GM18858 (cell line): ENCODE measurements around the gene FOSB.
"Not testable (repeated sequence)": the region's sequence is repeated elsewhere in the genome, so short reads cannot be mapped to it uniquely, and the experiment has no call there.

ENCODE experiments used
- ATAC-seq: cut with Tn5 transposase; IDR thresholded peaks from one replicate; pipeline ENCODE4 v1.9.1; 2021; ENCODE audit not compliant: unreplicated experiment

FOSB gene

GRCh38 chr19:45503909-45504308 lies 36.1 kb downstream of the FOSB start:
- ATAC-seq, result no peak

- ATAC-seq, result no peak
Measured at GRCh38 chr19:45505151-45505995, 37.6 kb downstream of the FOSB start.

DNA sequence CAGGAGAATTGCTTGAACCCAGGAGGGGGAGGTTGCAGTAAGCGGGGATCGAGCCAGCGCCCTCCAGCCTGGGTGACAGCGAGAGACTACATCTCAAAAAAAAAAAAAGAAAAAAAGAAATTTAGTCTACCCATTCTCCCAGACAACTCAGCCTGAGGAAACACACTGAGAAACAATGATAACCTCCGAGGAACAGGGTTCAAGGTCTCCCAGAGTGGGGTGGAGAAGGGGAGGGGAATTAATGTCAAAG lies 38.1 kb downstream of the FOSB start:
- no peak for ATAC-seq

- ATAC-seq, result no peak
Measured at GRCh38 chr19:45506246-45506988, 38.6 kb downstream of the FOSB start.

DNA sequence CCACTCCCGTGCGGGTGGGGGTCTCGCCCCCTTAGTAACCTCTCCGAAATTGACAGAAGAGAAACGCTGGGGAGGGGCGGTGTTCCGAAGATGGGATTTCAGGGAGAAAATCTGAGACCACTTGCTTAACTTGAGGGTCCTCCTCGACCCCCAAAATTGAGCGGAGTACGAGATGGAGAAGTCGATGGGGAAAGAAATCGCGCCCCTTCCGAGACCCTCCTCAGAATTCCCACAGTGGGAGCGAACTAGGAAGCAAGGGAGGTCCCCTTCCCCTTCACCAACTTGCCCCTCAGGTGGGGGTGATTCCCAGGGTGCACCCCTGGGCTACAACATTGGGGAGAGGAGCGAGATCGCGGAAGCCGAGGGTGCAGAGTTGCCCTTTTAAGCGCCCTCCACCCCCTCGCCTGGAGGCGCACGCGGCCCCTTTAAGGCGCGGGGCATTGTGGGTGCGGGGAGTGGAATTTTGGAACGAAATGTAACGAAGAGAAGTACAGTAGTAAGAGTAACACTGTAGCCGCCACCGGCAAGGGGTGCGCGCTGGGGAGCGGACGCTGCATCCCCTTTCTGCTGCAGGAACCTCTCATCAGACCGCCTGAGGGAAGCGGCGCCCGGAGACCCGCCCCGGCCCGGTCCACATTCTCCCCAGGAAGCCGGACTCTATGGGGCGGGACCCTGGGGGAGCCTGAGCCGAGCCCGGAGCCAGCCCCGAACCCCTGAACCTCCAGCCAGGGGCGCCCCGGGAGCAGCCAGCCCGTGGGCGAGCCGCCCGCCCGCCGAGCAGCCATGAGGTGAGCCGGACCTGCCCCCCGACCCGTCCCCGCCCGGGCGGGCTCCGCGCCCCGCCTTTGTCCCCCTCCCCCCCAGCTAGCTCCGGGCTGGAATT lies 39.4 kb downstream of the FOSB start, which contains the start of gene VASP:
TSS of gene VASP (plus strand) at position 491 of the 883 bp plus-strand sequence. CDS start at position 784, 293 bp downstream.
- ATAC-seq, result peak; percentile 40

GRCh38 chr19:45507872-45508416 lies 40.1 kb downstream of the FOSB start:
- ATAC-seq, result no peak

DNA sequence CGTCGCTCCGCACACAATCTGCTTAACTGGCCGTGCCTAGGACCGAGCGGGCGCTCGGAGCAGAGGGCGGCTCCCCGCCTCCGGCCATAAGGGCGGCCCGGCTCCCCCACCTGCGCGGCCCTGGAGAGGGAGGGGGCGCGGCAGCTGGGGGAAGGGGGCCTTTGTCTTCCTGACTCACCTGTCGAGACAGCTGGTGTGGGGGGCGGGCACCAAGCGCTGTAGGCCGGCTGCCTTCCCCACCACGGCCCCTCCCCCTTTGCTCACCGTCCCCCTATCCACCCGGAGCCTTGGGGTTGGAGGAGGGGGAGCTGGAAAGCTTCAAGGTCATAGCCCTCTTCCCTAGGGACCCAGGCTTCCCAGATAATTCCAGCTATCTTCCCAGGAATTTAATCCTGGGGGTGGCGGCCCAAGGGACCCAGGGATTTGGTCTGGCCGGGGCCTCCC lies 40.6 kb downstream of the FOSB start:
- no peak for ATAC-seq

DNA sequence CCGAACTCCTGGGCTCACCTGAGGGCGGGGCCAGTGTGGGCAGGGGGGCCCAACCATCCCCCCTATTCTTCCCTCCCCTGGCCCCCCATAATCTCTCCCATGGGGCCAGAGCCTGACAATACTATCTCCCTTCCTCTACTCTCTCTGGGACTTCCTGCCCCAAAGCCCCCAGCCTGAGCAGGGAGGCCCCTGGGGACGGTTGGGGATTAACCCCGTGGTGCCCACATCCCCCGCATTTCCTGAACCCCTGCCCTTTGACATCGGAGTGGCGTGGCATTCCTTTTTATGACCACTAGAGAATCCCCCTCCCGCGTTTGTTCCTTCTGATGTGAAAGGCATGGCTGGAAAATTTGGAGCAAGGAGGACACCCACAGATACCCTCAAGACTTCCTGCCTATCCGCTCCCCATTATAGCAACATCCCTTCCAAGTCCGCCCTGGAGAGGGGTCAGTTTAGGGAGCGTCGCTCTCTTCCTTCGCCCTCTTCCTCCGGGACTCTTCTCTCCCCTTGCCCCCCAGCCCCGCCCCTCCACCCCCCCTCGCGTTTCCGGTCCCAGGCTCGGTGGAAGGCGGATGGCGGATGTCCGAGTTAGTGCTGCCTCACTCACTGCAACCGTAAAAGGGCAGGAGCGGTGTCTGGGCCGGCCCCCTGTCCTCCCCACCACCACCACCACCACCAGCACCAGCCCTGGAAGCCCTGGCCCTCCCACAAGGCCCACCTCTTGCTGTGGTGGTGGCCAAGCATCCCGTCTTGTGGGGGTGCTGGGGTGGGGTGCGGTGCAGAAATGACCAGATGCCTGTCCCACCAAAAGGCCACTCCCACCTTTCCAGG lies 41.3 kb downstream of the FOSB start:
- no peak for ATAC-seq

- no peak for ATAC-seq
Measured at GRCh38 chr19:45509692-45510015, 41.9 kb downstream of the FOSB start.

DNA sequence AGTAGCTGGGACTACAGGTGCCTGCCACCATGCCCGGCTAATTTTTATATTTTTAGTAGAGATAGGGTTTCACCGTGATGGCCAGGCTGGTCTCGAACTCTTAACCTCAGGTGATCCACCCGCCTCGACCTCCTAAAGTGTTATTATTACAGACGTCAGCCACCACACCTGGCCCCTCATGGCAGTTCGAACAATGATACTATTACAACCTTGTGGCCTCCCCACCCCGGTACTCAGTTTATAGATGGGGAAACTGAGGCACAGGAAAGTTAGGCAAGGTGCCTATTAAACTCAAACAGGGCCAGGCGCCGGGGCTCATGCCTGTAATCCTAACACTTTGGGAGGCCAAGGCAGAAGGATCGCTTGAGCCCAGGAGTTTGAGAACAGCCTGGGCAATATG lies 42.6 kb downstream of the FOSB start:
- ATAC-seq, result not testable (repeated sequence)

DNA sequence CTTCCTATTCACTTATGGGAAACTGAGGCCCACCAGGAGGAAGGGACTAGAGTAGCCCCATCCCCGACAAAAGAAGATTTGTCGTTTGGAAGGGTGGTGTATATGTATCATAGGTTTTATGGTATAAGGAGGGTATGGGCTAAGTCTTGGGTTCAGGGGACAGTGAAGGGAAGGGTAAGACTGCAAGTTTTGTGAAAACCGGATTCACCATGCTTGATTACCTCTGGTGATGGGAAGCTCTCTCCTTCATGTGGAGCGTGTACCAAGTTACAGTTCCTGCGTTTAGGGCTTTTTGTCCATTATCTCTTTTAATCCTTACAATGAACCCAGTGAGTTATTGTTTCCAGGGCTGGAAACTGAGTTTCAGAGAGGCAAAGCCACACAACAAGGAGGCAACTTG lies 43.3 kb downstream of the FOSB start:
- ATAC-seq, result no peak

- no peak for ATAC-seq
Measured at GRCh38 chr19:45512881-45513483, 45.2 kb downstream of the FOSB start.

GRCh38 chr19:45514376-45515051 lies 46.7 kb downstream of the FOSB start:
- ATAC-seq, result no peak

DNA sequence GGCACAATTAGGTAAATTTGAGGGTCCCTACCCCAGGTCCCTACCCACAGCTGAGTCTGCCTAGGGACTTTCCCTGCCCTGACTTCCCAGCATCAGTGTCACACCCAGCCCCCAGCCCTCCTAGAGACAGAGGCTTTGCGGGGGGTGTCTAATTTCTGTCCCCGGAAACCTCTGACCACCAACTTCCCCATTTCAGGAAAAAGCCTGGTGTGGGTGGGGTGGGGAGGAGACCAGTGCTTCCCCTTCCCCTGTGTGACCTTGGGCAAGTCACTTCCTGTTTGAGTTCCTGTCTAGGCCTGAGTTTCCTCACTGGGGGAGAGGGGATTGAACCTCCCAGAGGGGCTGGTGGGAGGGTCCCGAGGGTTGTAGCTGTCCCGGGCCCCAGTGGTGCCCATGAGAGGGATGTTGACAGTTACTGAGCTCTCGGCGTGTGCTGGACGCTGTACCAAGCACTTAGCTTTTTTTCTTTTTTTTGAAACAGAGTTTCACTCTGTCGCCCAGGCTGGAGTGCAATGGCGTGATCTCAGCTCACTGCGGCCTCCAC lies 47.4 kb downstream of the FOSB start:
- no peak for ATAC-seq

DNA sequence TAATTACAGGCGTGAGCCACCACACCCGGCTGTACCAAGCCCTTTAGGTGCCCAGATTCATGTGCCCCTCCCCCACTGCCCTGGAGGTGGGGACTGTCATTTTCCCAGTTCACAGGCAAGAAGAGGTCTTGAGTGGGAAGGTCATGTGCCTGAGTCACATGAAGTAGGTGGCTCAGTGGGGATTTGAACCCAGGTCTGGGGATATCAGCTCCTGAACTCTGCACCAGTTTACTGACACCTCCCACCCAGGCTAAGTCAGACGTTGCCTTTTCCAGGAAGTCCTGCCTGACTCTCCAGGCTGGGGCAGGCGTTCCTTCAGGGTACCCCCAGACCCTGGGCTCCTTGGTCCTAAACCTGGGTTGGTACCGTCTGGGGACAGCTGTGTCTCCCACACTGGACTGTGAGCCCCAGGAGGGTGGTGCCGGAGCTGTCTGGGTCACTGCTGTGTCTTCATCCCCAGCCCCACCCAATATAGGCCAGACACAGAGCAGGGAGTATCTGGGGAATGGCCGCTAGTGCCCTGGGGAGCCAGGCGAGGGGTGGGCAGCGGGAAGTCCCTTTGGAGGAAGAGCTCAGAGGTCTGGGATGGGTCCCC lies 48.1 kb downstream of the FOSB start:
- ATAC-seq, result no peak

DNA sequence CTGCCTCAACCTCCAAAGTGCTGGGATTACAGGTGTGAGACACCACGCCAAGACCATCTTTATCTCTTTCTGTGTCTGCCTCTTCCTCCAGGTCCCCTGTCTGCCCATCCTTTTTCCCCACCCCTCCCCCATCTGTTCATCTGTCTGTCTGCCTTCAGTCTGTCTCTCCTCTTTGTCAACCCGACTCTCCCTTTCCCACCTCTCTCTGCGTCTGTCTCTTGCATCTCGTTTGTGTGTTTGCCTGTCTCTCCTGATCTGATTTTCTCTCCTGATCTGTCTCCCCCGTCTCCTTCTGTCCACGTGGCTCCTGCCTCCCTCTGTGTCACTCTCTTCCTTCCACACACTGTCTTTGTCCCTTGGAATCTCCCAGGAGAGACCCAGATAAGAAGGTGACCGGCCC lies 49.4 kb downstream of the FOSB start:
- no peak for ATAC-seq

DNA sequence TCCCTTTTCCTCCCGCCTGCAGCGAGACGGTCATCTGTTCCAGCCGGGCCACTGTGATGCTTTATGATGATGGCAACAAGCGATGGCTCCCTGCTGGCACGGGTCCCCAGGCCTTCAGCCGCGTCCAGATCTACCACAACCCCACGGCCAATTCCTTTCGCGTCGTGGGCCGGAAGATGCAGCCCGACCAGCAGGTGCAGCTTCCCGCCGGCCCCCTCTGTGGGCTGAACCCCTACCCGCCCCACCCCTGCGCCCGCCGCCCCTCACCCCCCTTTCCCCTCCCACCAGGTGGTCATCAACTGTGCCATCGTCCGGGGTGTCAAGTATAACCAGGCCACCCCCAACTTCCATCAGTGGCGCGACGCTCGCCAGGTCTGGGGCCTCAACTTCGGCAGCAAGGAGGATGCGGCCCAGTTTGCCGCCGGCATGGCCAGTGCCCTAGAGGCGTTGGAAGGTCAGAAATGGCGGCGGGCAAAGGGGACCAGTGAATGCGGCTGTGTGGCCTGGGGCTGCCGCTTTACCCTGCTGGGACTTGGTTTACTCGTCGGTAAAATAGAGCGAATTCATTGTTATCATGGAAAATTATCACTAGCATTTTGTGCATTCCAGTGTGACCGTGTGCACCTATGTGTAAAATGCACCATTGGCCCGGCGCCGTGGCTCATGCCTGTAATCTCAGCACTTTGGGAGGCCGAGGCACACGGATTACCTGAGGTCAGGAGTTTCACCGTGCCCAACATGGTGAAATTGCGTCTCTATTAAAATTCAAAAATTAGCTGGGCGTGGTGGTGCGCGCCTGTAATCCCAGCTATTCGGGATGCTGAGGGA lies 50.1 kb downstream of the FOSB start:
- ATAC-seq, result no peak

DNA sequence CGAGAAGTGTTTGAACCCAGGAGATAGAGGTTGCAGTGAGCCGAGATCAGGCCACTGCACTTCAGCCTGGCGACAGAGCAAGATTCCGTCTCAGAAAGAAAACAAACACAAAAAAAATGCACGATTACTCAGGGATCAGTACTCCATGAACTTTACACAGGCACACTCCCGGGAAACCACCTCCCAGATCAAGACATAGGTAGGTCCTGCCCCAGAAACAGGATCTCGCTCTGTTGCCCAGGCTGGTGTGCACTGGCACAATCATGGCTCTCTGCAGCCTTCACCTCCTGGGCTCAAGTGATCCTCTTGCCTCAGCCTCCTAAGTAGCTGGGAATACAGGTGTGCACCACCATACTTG lies 50.7 kb downstream of the FOSB start:
- ATAC-seq, result no peak
